Urinary bladder (tissue), 4 donors: ENCODE data around the gene CAPN2. TPM values are rescaled to one million over a fixed set of nuclear protein-coding genes. Genes with fewer than 3 reads are reported as not detected.
"Not testable (repeated sequence)": the region's sequence is repeated elsewhere in the genome, so short reads cannot be mapped to it uniquely, and the experiment has no call there.

Experiments used
- DNase-seq: peaks from one replicate; pipeline ENCODE4 v3.0.0-alpha.2; 2015; ENCODE audit errors: extremely low spot score
- H3K27ac ChIP-seq: one replicate; pipeline ENCODE4 v1.5.1; 2013; ENCODE audit warnings: low read depth, mild to moderate bottlenecking, moderate library complexity
- H3K36me3 ChIP-seq: one replicate; pipeline ENCODE4 v1.6.1; 2013; ENCODE audit warnings: mild to moderate bottlenecking, moderate library complexity; ENCODE audit not compliant: insufficient read depth
- H3K4me1 ChIP-seq: one replicate; pipeline ENCODE4 v1.6.1; 2013; ENCODE audit warnings: mild to moderate bottlenecking, moderate library complexity; ENCODE audit not compliant: insufficient read depth
- H3K4me3 ChIP-seq: one replicate; pipeline ENCODE4 v1.5.1; 2013; ENCODE audit warnings: low read depth, low read length
- WGBS: extraction: QIAGEN DNeasy Blood & Tissue Kit; methylation state at CpG from one replicate; pipeline ENCODE4 v1.1.7; 2013; 5-methylcytosine and 5-hydroxymethylcytosine counted together
- polyA plus RNA-seq: library from polyadenylated mRNA; stranded (reverse); fragments of 200-250 nt; gene quantifications from one replicate; pipeline ENCODE4 v1.2.3, GENCODE V29; 2013
- total RNA-seq: library from RNA; depleted of rRNA; stranded (reverse); fragments of >200 nt; gene quantifications from one replicate; pipeline ENCODE4 v1.2.3, GENCODE V29; 2014
- donor health status: healthy with polysubstance abuse.
- donor health status: healthy.

Gene CAPN2
- total and polyA plus RNA-seq, 2 donors, result 91.4 to 117 TPM

GRCh38 chr1:223796210-223796609 is 83.9 kb downstream of the CAPN2 start:
- Histone ChIP-seq H3K36me3 (peaks cover 2% of the 10 kb centered on the region), H3K4me3 (no peak overlapping the region), H3K27ac (no peak overlapping the region), H3K4me1 (no peaks in the 10 kb centered on the region)
- WGBS, result 95% methylated on average over 7 of the region's 7 CpGs
- DNase-seq, result no peak

- H3K36me3 ChIP-seq, result peaks cover 11% of the 10 kb centered on the region
- H3K27ac ChIP-seq, result no peak overlapping the region
- H3K4me1 ChIP-seq, result no peaks in the 10 kb centered on the region
- DNase-seq, result no peak
- no peak overlapping the region for H3K4me3 ChIP-seq
- 94% methylated on average over 7 of the region's 7 CpGs for WGBS
Observed at GRCh38 chr1:223802032-223802431, 89.7 kb downstream of the CAPN2 start.

- no peak for DNase-seq
- H3K4me1 ChIP-seq, result no peaks in the 10 kb centered on the region
- 89% methylated on average over 4 of the region's 4 CpGs for WGBS
- H3K36me3 ChIP-seq, result peaks cover 11% of the 10 kb centered on the region
- no peak overlapping the region for H3K4me3 ChIP-seq
- H3K27ac ChIP-seq, result no peak overlapping the region
Observed at GRCh38 chr1:223802602-223803001, 90.3 kb downstream of the CAPN2 start.

- no peak overlapping the region for H3K4me3 ChIP-seq
- peaks cover 11% of the 10 kb centered on the region for H3K36me3 ChIP-seq
- H3K4me1 ChIP-seq, result no peaks in the 10 kb centered on the region
- no peak overlapping the region for H3K27ac ChIP-seq
- DNase-seq, result no peak
- WGBS, result 88% methylated on average over 7 of the region's 7 CpGs
Observed at GRCh38 chr1:223803211-223803610, 90.9 kb downstream of the CAPN2 start.

- H3K36me3 ChIP-seq, DNase-seq, H3K4me1 ChIP-seq, H3K4me3 ChIP-seq, H3K27ac ChIP-seq: not testable (repeated sequence)
- WGBS, result 76% methylated on average over 4 of the region's 4 CpGs
Observed at GRCh38 chr1:223809905-223810304, 97.6 kb downstream of the CAPN2 start.

- DNase-seq, result no peak
- WGBS, result 88% methylated on average over 2 of the region's 2 CpGs
- Histone ChIP-seq H3K36me3 (peaks cover 4% of the 10 kb centered on the region), H3K4me1 (no peaks in the 10 kb centered on the region), H3K27ac (no peak overlapping the region), H3K4me3 (no peak overlapping the region)
Observed at GRCh38 chr1:223810586-223810985, 98.2 kb downstream of the CAPN2 start.

GRCh38 chr1:223811634-223812101 is 99.3 kb downstream of the CAPN2 start:
- no peak for DNase-seq
- Histone ChIP-seq H3K4me3 (no peak overlapping the region), H3K27ac (no peak overlapping the region), H3K4me1 (no peaks in the 10 kb centered on the region), H3K36me3 (peaks cover 4% of the 10 kb centered on the region)
- 48% methylated on average over 3 of the region's 3 CpGs for WGBS

GRCh38 chr1:223813645-223814044 is 101.3 kb downstream of the CAPN2 start:
- DNase-seq, result no peak
- Histone ChIP-seq H3K4me3 (no peak overlapping the region), H3K27ac (no peak overlapping the region), H3K4me1 (no peaks in the 10 kb centered on the region), H3K36me3 (peaks cover 4% of the 10 kb centered on the region)

GRCh38 chr1:223815020-223815853 is 102.9 kb downstream of the CAPN2 start:
- Histone ChIP-seq H3K27ac (no peak overlapping the region), H3K4me3 (no peak overlapping the region), H3K4me1 (no peaks in the 10 kb centered on the region), H3K36me3 (peaks cover 3% of the 10 kb centered on the region)
- DNase-seq, result no peak
- 45% methylated on average over 4 of the region's 4 CpGs for WGBS

GRCh38 chr1:223815865-223816264 is 103.5 kb downstream of the CAPN2 start:
- no peaks in the 10 kb centered on the region for H3K4me1 ChIP-seq
- no peak for DNase-seq
- WGBS, result 90% methylated on average over 3 of the region's 3 CpGs
- H3K4me3 ChIP-seq, result no peak overlapping the region
- peaks cover 6% of the 10 kb centered on the region for H3K36me3 ChIP-seq
- no peak overlapping the region for H3K27ac ChIP-seq

GRCh38 chr1:223817265-223817664 is 104.9 kb downstream of the CAPN2 start:
- not testable (repeated sequence) for H3K4me3 ChIP-seq, H3K27ac ChIP-seq, H3K4me1 ChIP-seq, DNase-seq, H3K36me3 ChIP-seq

GRCh38 chr1:223819730-223820514 is 107.6 kb downstream of the CAPN2 start:
- no peak for DNase-seq
- peaks cover 4% of the 10 kb centered on the region for H3K36me3 ChIP-seq
- no peak overlapping the region for H3K4me3 ChIP-seq
- WGBS, result 54% methylated on average over 4 of the region's 4 CpGs
- peaks cover 2% of the 10 kb centered on the region for H3K4me1 ChIP-seq
- H3K27ac ChIP-seq, result no peak overlapping the region

- 90% methylated on average over 2 of the region's 2 CpGs for WGBS
- Histone ChIP-seq H3K27ac (no peak overlapping the region), H3K4me3 (no peak overlapping the region), H3K36me3 (peaks cover 4% of the 10 kb centered on the region), H3K4me1 (peaks cover 2% of the 10 kb centered on the region)
- DNase-seq, result no peak
Observed at GRCh38 chr1:223820515-223820858, 108.1 kb downstream of the CAPN2 start.

GRCh38 chr1:223820971-223821370 is 108.6 kb downstream of the CAPN2 start:
- H3K4me3 ChIP-seq, result no peak overlapping the region
- peaks cover 2% of the 10 kb centered on the region for H3K4me1 ChIP-seq
- no peak overlapping the region for H3K27ac ChIP-seq

More at GRCh38 chr1:223820971-223821370, 108.6 kb downstream of the CAPN2 start:
- peaks cover 4% of the 10 kb centered on the region for H3K36me3 ChIP-seq
- 93% methylated on average over 11 of the region's 11 CpGs for WGBS
- no peak for DNase-seq
